ENCODE results near the gene MYL9.
A peak's percentile ranks its signal among the peaks of the same experiment; 100 is the strongest.
"Not testable (repeated sequence)": the region's sequence is repeated elsewhere in the genome, so short reads cannot be mapped to it uniquely, and the experiment has no call there.

The MYL9 gene

DNA sequence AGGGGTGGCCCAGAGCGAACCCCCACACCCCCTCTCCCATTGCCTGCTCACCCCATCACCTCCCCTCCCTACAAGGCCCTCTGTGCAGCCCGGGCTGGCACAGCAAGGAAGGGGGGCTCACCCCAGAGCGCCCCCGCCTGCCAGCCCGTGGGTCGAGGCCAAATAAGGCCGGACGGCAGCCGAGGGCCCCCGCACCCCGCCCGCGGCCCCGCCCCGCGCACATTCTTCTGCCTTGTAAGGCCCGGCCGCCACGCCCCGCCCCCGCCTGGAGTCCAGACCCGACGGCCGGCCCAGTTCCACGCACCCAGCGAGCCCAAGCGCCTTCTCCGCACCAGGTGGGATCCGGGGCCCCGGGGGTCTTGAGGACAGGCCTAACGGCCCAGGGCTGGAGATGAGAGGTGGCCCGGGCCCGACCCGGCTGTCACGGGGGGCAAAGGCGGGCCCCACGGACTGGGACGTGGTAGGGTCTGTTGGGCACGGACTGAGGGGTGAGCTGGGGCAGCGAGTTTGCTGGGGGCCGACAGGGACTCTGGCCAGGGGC lies at the start of gene MYL9:
MYL9 (plus strand) TSS at position 293 of the 541 bp plus-strand sequence. CDS start 3,366 bp downstream, outside the sequence.
- peak within 1 kb of the TSS; percentile 62 for H3K4me3 ChIP-seq (ENCODE audit: low read depth, low read length)

DNA sequence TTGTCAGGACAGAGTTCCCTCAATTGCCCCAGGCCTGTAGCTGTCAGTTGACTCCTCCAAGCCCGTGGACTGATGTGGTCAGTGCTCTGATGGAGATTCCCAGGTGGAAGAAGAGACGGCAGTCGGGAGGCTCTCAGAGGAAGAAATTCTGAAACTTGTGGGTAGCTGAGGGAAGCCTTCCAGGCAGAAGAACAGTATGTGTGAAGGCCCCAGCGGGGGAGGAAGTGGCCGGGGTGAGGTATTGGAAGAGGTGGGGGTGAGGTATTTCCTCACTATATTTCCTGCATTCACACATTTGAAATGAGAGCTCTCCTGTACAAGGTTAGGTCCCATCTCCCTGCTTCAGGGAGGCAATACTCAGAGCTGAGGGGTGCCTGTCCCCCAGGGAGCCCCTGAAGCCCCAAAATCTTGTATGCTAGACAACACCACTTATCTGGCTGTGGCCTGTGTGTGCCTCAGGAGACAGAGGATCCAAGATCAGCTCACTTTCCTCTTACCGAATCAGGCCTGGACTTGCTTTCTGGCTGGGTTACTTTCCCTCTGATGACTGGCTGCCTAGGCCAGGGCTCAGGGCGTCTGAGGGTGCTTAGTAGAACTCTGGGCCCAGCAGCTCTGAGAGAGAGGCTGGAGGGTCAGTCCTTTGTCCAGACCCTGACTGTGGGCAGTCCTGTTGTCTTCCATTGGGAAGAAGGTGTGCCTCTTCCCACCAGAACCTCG lies 49.3 kb upstream of the MYL9 start:
- no peak overlapping the region for H3K4me3 ChIP-seq (ENCODE audit: low read depth, low read length)

DNA sequence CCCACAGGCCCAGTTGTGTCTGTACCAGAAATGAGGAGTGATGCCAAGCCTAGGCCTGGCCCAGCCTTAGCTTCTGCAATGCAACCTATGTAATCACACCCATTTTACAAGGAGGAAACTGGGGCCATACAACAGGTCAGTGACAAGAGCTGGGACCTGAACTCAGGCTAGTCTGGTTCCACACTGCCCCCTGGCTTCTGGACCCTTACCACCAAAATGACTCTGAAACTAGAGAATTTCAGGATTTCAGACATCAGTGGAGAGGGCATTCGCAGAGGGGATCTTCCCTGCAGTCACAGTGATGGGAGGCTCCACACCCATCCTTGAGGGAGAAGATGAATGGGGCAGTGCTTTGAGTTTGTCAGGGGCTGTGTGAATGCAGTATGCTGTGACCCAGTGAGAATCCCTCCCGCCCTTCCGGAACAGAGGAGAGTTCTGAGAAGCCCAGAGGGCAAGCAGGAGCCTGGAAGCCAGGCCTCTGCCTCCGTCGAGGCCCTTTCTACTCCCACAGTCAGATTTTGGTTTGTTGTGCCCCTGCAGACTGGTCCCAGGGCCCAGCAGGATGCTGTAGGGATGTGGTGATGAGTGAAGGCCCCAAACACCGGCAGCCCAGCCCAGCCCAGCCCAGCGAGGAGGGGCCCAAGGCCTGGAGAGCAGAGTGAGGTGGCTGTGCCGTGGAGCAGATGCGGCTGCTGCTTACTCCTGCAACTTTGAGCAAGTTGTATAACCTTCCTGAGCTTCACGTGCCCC lies 48.1 kb upstream of the MYL9 start:
- H3K4me3 ChIP-seq (ENCODE audit: low read depth, low read length), result no peak overlapping the region

DNA sequence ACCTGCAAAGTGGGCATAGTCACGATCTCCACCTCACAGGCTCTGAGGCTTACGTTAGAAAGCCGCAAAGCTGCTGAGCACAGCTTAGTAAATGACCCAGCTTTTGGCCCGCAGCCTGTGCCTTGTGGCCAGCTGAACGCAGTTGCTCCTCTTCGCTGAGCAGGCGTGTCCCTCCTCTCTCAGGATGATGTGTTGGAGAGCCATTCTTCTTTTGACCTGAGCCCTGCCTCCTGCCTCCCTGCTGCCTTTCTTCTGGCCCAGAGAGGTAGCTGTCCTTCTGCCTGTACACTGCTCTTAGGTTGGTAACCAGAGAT lies 47.6 kb upstream of the MYL9 start:
- H3K4me3 ChIP-seq (ENCODE audit: low read depth, low read length), result no peak overlapping the region

- no peak overlapping the region for H3K4me3 ChIP-seq (ENCODE audit: low read depth, low read length)
These were observed 44.3 kb upstream of the MYL9 start for GRCh38 chr20:36496707-36497669.

- H3K4me3 ChIP-seq (ENCODE audit: low read depth, low read length), result no peak overlapping the region
These were observed 43.5 kb upstream of the MYL9 start for GRCh38 chr20:36497856-36498255.

GRCh38 chr20:36498386-36499179 lies 42.7 kb upstream of the MYL9 start:
- H3K4me3 ChIP-seq (ENCODE audit: low read depth, low read length), result no peak overlapping the region

DNA sequence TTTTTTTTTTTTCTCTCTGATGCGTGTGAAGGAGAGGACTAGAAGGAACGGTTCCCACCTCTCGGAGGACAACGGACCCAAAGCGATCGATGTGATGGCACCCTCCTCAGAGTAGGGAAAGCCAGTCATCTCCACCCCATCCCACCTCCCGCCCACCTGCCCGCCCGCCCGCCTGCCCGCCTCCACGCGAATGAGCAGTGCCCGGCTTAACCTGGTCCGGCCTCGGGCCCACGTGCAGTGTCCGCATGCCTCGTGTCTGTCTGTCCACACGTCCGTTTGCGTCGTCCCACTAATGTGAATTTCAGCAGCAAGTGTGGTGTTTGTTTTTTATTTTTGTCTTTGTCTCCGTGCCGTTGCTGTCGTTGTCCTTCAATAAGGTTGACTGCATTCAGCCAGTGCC lies 42.1 kb upstream of the MYL9 start:
- no peak overlapping the region for H3K4me3 ChIP-seq (ENCODE audit: low read depth, low read length)

DNA sequence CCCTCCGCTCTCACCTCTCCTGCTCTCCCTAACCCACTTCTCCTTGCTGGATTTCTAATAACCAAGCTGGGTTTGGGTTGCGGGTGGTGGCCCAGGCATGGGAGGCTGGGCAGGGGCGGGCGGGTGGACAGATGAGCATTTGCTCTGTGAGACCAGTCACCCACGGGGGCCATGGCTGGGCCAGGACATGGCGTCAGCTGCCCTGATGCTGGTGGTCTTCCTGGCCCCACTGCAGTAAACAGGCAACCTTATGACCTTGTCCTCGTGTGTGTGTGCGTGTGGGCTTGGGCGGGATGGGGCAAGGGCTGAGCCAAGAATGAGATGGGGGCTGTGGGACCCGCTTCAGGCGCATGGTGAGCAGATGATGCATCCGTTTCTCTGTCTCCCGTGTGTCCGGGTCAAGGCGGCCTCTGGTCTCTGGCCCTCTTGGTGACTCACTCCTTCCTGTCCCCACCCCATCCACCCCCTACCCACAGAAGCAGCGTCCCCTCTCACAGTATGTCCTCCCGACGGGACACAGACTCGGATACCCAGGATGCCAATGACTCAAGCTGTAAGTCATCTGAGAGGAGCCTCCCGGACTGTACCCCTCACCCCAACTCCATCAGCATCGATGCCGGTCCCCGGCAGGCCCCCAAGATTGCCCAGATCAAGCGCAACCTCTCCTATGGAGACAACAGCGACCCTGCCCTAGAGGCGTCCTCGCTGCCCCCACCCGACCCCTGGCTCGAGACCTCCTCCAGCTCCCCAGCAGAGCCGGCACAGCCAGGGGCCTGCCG lies 41.4 kb upstream of the MYL9 start:
- no peak overlapping the region for H3K4me3 ChIP-seq (ENCODE audit: low read depth, low read length)

- no peak overlapping the region for H3K4me3 ChIP-seq (ENCODE audit: low read depth, low read length)
These were observed 39.8 kb upstream of the MYL9 start for GRCh38 chr20:36501367-36502006.

DNA sequence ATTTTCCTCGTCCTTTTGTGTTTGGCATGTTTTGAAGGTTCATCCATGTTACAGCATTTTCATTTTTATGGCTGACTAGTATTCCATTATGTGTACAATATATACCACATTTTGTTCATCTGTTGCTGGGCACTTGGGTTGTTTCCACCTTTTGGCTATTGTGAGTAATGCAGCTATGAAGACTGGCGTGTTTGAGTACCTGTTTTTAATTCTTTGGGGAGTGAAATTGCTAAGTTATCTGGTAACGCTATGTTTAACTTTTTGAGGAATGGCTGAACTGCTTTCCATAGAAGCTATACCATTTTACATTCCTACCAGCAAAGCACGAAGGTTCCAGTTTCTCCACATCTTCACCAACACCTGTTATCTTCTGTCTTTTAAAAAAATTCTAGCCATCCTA lies 37.0 kb upstream of the MYL9 start:
- no peak overlapping the region for H3K4me3 ChIP-seq (ENCODE audit: low read depth, low read length)

DNA sequence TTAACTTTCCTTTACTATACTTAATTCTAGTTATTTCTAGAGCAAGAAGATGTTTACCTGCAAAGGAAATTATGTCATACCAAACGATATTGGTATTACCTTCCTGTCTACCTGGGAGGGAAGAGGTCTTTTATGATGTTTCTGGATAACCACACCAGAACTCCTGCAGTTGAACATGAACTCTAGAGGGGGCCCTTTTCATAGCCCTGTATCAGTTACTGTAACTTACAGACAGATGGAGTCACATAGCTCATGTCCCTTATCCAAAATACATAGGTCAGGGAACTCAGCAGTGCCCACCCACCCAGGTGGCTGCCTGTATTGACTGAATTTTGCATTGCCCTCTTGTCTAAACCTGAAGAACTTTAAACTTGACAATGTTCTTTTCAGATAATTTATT lies 35.1 kb upstream of the MYL9 start:
- no peak overlapping the region for H3K4me3 ChIP-seq (ENCODE audit: low read depth, low read length)

GRCh38 chr20:36507746-36508145 lies 33.6 kb upstream of the MYL9 start:
- H3K4me3 ChIP-seq (ENCODE audit: low read depth, low read length), result no peak overlapping the region

- no peak overlapping the region for H3K4me3 ChIP-seq (ENCODE audit: low read depth, low read length)
These were observed 22.2 kb upstream of the MYL9 start for GRCh38 chr20:36519012-36519719.

GRCh38 chr20:36519944-36520343 lies 21.4 kb upstream of the MYL9 start:
- H3K4me3 ChIP-seq (ENCODE audit: low read depth, low read length), result no peak overlapping the region

DNA sequence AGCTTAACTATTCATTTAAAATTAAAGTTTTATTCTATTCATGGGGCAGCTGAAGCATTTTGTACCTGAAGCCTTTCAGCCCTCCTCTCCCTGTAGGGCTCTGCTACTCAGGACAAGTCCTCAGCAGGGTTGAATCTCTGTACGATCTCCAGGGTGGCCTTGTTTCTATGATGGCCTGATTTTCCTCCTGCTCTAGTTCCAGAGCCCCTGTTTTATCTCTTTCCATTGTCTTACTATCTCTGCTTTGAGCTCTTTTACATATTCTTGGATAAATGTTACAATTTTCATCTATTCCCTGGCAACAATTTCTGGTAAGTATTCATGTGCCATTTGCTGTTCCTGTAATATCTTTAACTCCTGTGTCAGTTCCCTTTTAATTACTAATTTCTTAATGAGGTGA lies 19.8 kb upstream of the MYL9 start:
- H3K4me3 ChIP-seq (ENCODE audit: low read depth, low read length), result no peak overlapping the region

GRCh38 chr20:36522412-36522811 lies 18.9 kb upstream of the MYL9 start:
- H3K4me3 ChIP-seq (ENCODE audit: low read depth, low read length), result not testable (repeated sequence)

GRCh38 chr20:36523341-36523740 lies 18.0 kb upstream of the MYL9 start:
- H3K4me3 ChIP-seq (ENCODE audit: low read depth, low read length), result no peak overlapping the region
